IMR-90 (cell line): ENCODE results near the gene TEP1. TPM values are rescaled to one million over a fixed set of nuclear protein-coding genes. Genes with fewer than 3 reads are reported as not detected.

Experiments used
- ATAC-seq: fragments of 200-7000 bp; cut with Tn5 transposase; 2 replicates; pipeline ENCODE4 v1.9.1; 2020; ENCODE audit warnings: low read depth, mild to moderate bottlenecking, moderate library complexity
- BruUV-seq: library from RNA; stranded (reverse); fragments of 400-500 nt; replicated peaks from 2 replicates; lab custom pipeline; 2021; lab: Mats Ljungman, UMichigan
- CTCF ChIA-PET: fragments of 300-600 bp; formaldehyde crosslinking; extraction: SDS; loops from one replicate; lab custom pipeline; 2021; ENCODE audit warnings: antibody characterized with exemption; lab: Yijun Ruan, JAX
- POLR2A ChIA-PET: fragments of 300-600 bp; sonication (Branson Sonifier 250); formaldehyde crosslinking; loops from one replicate; lab custom pipeline; 2022; ENCODE audit warnings: antibody characterized with exemption; ENCODE audit not compliant: unreplicated experiment; lab: Charles Lee
- DNase-seq: peaks from one replicate; pipeline ENCODE4 v3.0.0; 2013
- H2AFZ ChIP-seq: replicated peaks from 2 replicates; pipeline ENCODE3; 2013; ENCODE audit warnings: low read length, mild to moderate bottlenecking; ENCODE audit not compliant: poor library complexity
- H2AK5ac ChIP-seq: 2 replicates; pipeline ENCODE4 v1.6.1; 2013; ENCODE audit warnings: low read depth, low read length, inconsistent platforms
- H2AK9ac ChIP-seq: replicated peaks from 2 replicates; pipeline ENCODE3; 2013; ENCODE audit warnings: mild to moderate bottlenecking, low read depth, low read length, moderate library complexity; ENCODE audit not compliant: poor library complexity
- H2BK120ac ChIP-seq: 2 replicates; pipeline ENCODE4 v1.6.1; 2013; ENCODE audit warnings: low read depth, low read length, inconsistent platforms
- H2BK15ac ChIP-seq: 3 replicates; pipeline ENCODE4 v1.6.1; 2013; ENCODE audit warnings: low read depth, low read length, inconsistent platforms
- H2BK20ac ChIP-seq: 2 replicates; pipeline ENCODE4 v1.6.1; 2013; ENCODE audit warnings: low read depth, mild to moderate bottlenecking, inconsistent platforms, low read length, moderate library complexity
- H2BK5ac ChIP-seq: 2 replicates; pipeline ENCODE4 v1.6.1; 2013; ENCODE audit warnings: mild to moderate bottlenecking, low read depth, low read length, inconsistent platforms; ENCODE audit not compliant: poor library complexity, severe bottlenecking
- H3K14ac ChIP-seq: replicated peaks from 2 replicates; pipeline ENCODE4 v1.6.1; 2013; ENCODE audit warnings: low read depth, low read length, inconsistent platforms
- H3K18ac ChIP-seq: 2 replicates; pipeline ENCODE4 v1.6.1; 2013; ENCODE audit warnings: low read depth, low read length, control low read depth
- H3K23ac ChIP-seq: 2 replicates; pipeline ENCODE4 v1.6.1; 2013; ENCODE audit warnings: low read depth, low read length, inconsistent platforms
- H3K27ac ChIP-seq: 2 replicates; pipeline ENCODE4 v1.5.1; 2013; ENCODE audit warnings: mild to moderate bottlenecking, control low read depth, low read length; ENCODE audit not compliant: insufficient read depth
- H3K27me3 ChIP-seq: 2 replicates; pipeline ENCODE4 v1.6.1; 2013; ENCODE audit warnings: low read length; ENCODE audit not compliant: control insufficient read depth, insufficient read depth
- H3K36me3 ChIP-seq: 2 replicates; pipeline ENCODE4 v1.6.1; 2013; ENCODE audit warnings: low read length, mixed read lengths; ENCODE audit not compliant: control insufficient read depth, insufficient read depth
- H3K4ac ChIP-seq: 2 replicates; pipeline ENCODE4 v1.6.1; 2013; ENCODE audit warnings: low read depth, low read length, inconsistent platforms
- H3K4me1 ChIP-seq: 2 replicates; pipeline ENCODE4 v1.6.1; 2013; ENCODE audit warnings: low read length, mixed read lengths; ENCODE audit not compliant: control insufficient read depth, insufficient read depth
- H3K4me2 ChIP-seq: 2 replicates; pipeline ENCODE4 v1.6.1; 2013; ENCODE audit warnings: low read depth, mild to moderate bottlenecking, control low read depth, low read length, moderate library complexity
- H3K4me3 ChIP-seq: 2 replicates; pipeline ENCODE4 v1.5.1; 2013; ENCODE audit warnings: low read depth, mild to moderate bottlenecking, control low read depth, low read length, moderate library complexity; ENCODE audit not compliant: insufficient read depth
- H3K56ac ChIP-seq: 2 replicates; pipeline ENCODE4 v1.6.1; 2013; ENCODE audit warnings: low read length, inconsistent platforms; ENCODE audit not compliant: insufficient read depth; ENCODE audit errors: extremely low read depth
- H3K79me1 ChIP-seq, 2 experiments: 2 replicates each; pipeline ENCODE4 v1.6.1; 2013; ENCODE audit warnings: low read length in 2 of 2, inconsistent platforms in 1 of 2, low read depth in 1 of 2
- H3K9ac ChIP-seq: 2 replicates; pipeline ENCODE4 v1.6.1; 2013; ENCODE audit warnings: low read depth, low read length, control low read depth
- H3K9me1 ChIP-seq: 2 replicates; pipeline ENCODE4 v1.6.1; 2013; ENCODE audit warnings: low read length, inconsistent platforms; ENCODE audit not compliant: insufficient read depth
- H3K9me3 ChIP-seq: 2 replicates; pipeline ENCODE4 v1.6.1; 2013; ENCODE audit warnings: low read length; ENCODE audit not compliant: control insufficient read depth, insufficient read depth
- H4K20me1 ChIP-seq: 2 replicates; pipeline ENCODE4 v1.6.1; 2013; ENCODE audit warnings: low read length, inconsistent platforms; ENCODE audit not compliant: insufficient read depth
- H4K5ac ChIP-seq: 2 replicates; pipeline ENCODE4 v1.6.1; 2013; ENCODE audit warnings: mild to moderate bottlenecking, low read depth, low read length, control low read depth
- H4K8ac ChIP-seq, 2 experiments: 2 replicates each; pipeline ENCODE4 v1.6.1; 2013; ENCODE audit warnings: low read depth in 2 of 2, low read length in 2 of 2, control low read depth in 1 of 2, inconsistent platforms in 1 of 2
- H4K91ac ChIP-seq: 2 replicates; pipeline ENCODE4 v1.6.1; 2013; ENCODE audit warnings: low read depth, low read length, inconsistent platforms; ENCODE audit not compliant: insufficient read depth
- BHLHE40 ChIP-seq: fragments of 150-350 bp; IDR thresholded peaks from 2 replicates; pipeline ENCODE4 v1.6.1; 2016; ENCODE audit warnings: mild to moderate bottlenecking, low read depth, low read length
- CEBPB ChIP-seq: IDR thresholded peaks from 2 replicates; pipeline ENCODE4 v1.6.1; 2012; ENCODE audit warnings: low read depth, low read length, improper control_type of control experiment
- MXI1 ChIP-seq: IDR thresholded peaks from 2 replicates; pipeline ENCODE4 v1.6.1; 2012; ENCODE audit warnings: low read depth, mild to moderate bottlenecking, low read length, moderate library complexity, borderline replicate concordance
- POLR2A ChIP-seq: IDR thresholded peaks from 2 replicates; pipeline ENCODE4 v1.6.1; 2012; ENCODE audit warnings: mild to moderate bottlenecking, low read depth, low read length
- WGBS, 2 experiments: methylation state at CpG; one replicate each; pipeline versions ENCODE4 v1.1.5 to v1.1.7; 2013; ENCODE audit warnings: missing lambda C conversion rate in 2 of 2; ENCODE audit not compliant: insufficient read length in 1 of 2; ENCODE audit errors: extremely low coverage in 2 of 2; 5-methylcytosine and 5-hydroxymethylcytosine counted together
- dilution Hi-C: fragments of 300-500 bp; cut with HindIII; formaldehyde crosslinking; loops from one replicate; pipeline ENCODE4 v1.14.3; 2018; ENCODE audit warnings: low sequenced_read_pairs; ENCODE audit not compliant: unreplicated experiment
- in situ Hi-C: fragments of 300-500 bp; cut with MboI; formaldehyde crosslinking; loops from 3 replicates; pipeline ENCODE4 v1.14.3; 2019; ENCODE audit warnings: low sequenced_read_pairs, inconsistent platforms, mixed read lengths
- intact Hi-C: fragments of 100-400 bp; cut with micrococcal nuclease; formaldehyde crosslinking; loops from 2 replicates; pipeline ENCODE4 v1.10.0; 2022
- polyA plus RNA-seq, 3 experiments: library from polyadenylated mRNA; depleted of rRNA; stranded (reverse); fragments of >200 nt; gene quantifications; 2 replicates each; pipeline ENCODE4 v1.2.3, GENCODE V29; 2012; ENCODE audit warnings: low replicate concordance in 1 of 3
- total RNA-seq: library from RNA; depleted of rRNA; stranded (reverse); fragments of >200 nt; gene quantifications from 2 replicates; pipeline ENCODE4 v1.2.3, GENCODE V29; 2012
- TF ChIP-seq, protein P1 (sequence below): fragments of 150-350 bp; IDR thresholded peaks from 2 replicates; pipeline ENCODE4 v1.6.1; 2016; ENCODE audit warnings: low read depth, mild to moderate bottlenecking, low read length, moderate library complexity, borderline replicate concordance

Gene TEP1
- total and polyA plus RNA-seq, 2 of the 4 experiments (the other 2 are of a cell fraction): 10.7 to 12.4 TPM

DNA sequence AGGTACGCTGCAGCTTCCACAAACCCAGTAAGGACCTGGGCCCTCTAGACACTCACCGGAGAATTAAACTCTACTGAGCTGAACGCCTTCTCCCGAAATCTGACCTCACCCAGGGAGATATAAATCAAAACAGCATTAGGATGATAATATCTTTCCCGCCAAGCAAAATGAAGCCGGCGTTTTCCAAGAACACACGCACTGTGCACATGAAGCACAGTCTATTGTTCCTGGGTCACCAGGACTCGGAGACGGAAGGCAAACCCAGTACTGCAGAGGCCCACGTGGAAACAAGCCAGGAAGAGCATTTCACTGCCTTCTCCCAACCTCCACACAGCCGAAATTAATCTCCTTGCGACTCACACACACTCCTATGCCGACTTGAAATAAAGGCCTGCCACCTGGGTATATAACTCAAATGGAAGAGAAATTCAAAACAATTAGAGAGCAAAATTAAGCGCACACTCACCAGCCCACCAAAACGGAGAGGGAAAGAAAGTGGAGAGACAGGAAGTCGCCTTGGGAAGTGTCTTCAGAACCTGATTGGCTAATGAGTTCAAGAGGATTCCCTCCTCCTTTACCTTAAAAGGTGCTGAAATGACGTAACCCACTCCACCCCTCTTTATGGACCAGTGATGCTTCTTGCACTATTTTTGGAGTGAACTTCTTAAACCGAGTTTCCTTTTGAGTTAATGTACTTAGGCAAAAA is 80.4 kb downstream of the TEP1 start, which contains the start of gene CCNB1IP1:
Gene CCNB1IP1 (minus strand): TSS at position 492 of the 706 bp plus-strand sequence. CDS start 16,756 bp downstream, outside the sequence.
- Histone ChIP-seq H3K4ac (peak within 1 kb of the TSS; percentile 64), H3K9me3 (no peaks in the 10 kb centered on the region), H3K4me2 (peak within 1 kb of the TSS; percentile 80), H3K14ac (peak within 1 kb of the TSS; percentile 63), H3K27me3 (no peaks in the 10 kb centered on the region), H2BK120ac (no peak within 1 kb of the TSS), H3K79me1 (peaks cover 0 to 15% of the 10 kb centered on the region in 2 experiments; a peak in 2 of 4 replicates), H2AFZ (peak within 1 kb of the TSS; percentile 78), H3K4me3 (peak within 1 kb of the TSS; percentile 76), H3K18ac (peak within 1 kb of the TSS; percentile 26; the same call in 1 of the 2 replicates), H3K9ac (peak within 1 kb of the TSS; percentile 80), H3K23ac (peak within 1 kb of the TSS; percentile 2), H3K4me1 (no peaks in the 10 kb centered on the region), H4K5ac (peak within 1 kb of the TSS; percentile 28; the same call in 1 of the 2 replicates), H2AK9ac (peak within 1 kb of the TSS; percentile 4), H2AK5ac (peak within 1 kb of the TSS; percentile 29), H2BK20ac (no peak within 1 kb of the TSS), H3K56ac (peak within 1 kb of the TSS; percentile 89), H2BK15ac (no peak within 1 kb of the TSS; the same call in 2 of the 3 replicates), H3K36me3 (peaks cover 1% of the 10 kb centered on the region; the same call in 1 of the 2 replicates), H4K91ac (peak within 1 kb of the TSS; percentile 41; the same call in 1 of the 2 replicates), H4K20me1 (no peaks in the 10 kb centered on the region), H4K8ac (peak within 1 kb of the TSS; percentile 1 to 76; a peak in 2 of 4 replicates), H2BK5ac (peak within 1 kb of the TSS; percentile 65), H3K27ac (peak within 1 kb of the TSS; percentile 58), H3K9me1 (no peaks in the 10 kb centered on the region)
- TF ChIP-seq, protein P1, sequence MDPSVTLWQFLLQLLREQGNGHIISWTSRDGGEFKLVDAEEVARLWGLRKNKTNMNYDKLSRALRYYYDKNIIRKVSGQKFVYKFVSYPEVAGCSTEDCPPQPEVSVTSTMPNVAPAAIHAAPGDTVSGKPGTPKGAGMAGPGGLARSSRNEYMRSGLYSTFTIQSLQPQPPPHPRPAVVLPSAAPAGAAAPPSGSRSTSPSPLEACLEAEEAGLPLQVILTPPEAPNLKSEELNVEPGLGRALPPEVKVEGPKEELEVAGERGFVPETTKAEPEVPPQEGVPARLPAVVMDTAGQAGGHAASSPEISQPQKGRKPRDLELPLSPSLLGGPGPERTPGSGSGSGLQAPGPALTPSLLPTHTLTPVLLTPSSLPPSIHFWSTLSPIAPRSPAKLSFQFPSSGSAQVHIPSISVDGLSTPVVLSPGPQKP: no peak
- TF ChIP-seq CEBPB (peak; percentile 85), MXI1 (peak; percentile 77), POLR2A (peak; percentile 76), BHLHE40 (no peak)
- TSS peak; percentile 93 for BruUV-seq
- DNase-seq (peak; percentile 91), ATAC-seq (peak; percentile 99)
- dilution Hi-C loops (no loop called here), intact Hi-C loops (no loop called here), in situ Hi-C loops (loop anchor here (25.0 kb wide), 2 partner anchors 654 to 754 kb away; partner anchors contain the start of genes METTL17, SLC39A2 and ZNF219)
- ChIA-PET POLR2A (interaction anchor here (0.6 kb wide), 1 partner anchor 9 kb away, joined by 3 read pairs; no protein-coding TSS in a partner anchor), CTCF (interaction anchor here (2.3 kb wide), 1 partner anchor 10 kb away, joined by 5 read pairs; the partner anchor contains the start of gene PARP2)
- WGBS, 2 experiments: 0% methylated on average over 6 of the region's 19 CpGs; no CpG with 5 or more reads in 1 of the 2 experiments
